NCI-H1694 (cell line): ENCODE results near the gene ZNF536.
"Not testable (repeated sequence)": the region's sequence is repeated elsewhere in the genome, so short reads cannot be mapped to it uniquely, and the experiment has no call there.

Experiments used
- DNase-seq: peaks from one replicate; lab custom pipeline; 2025; lab: John Stamatoyannopoulos, UW

Gene ZNF536

GRCh38 chr19:30419568-30420180 is 47.5 kb downstream of the ZNF536 start:
- DNase-seq, result no peak

- DNase-seq, result no peak
Observed at GRCh38 chr19:30420316-30420715, 48.1 kb downstream of the ZNF536 start.

DNA sequence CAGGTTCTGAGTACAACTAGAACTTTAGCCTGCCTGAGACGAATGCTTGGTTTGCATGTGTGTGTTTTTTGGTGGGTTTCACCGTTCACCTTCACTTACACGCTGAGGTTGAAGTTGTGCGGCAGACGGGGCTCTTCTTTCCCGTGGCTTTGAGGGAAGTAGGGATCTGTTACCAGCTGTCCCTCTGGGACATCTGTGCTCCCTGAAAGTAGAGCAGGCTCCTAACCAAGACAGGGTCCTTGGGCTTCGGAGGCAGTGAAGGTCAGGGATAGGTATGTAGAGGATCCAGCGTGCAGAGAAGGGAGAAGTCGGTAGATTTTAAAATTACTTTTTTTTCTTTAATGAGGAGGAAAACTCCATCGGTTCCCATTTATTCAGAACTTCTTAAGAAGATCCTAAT is 48.7 kb downstream of the ZNF536 start:
- DNase-seq, result no peak

DNA sequence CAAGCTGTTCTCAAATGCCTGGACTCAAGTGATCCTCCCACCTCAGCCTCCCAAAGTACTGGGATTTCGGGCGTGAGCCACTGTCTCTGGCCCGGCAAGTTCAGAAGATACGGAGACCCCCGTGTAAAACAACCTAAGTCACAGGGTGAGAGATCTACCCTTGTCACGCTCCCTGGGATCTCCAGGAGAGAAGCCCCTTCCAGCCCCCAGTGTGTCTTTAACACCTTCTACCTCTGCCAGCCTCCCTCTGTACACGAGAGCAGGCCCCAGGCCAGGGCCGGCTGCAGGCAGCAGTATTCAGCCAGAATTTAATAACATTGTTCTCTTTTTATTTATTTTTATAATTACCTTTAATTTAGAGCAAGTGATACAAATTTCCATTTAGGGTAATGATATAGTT is 49.4 kb downstream of the ZNF536 start:
- DNase-seq, result no peak

DNA sequence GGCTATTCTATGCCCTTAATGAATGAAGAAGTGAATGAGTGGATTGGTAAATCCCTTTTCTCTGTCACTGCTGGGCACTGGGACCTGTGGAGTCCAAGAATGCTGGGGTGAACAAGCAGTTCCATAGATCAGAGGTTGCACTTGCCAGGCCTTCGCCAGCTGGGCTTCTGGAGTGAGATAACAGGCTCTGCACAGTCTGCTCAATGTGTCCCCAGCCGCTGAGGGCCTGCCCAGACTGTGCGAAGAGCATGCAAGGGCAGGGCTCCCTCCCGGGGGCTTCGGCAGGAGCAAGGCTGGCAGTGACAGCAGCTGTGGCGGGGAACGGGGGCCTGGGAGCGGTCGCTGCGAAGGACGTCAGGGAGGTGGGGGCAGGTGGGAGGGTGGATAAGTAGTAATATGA is 51.3 kb downstream of the ZNF536 start:
- DNase-seq, result no peak

- DNase-seq, result no peak
Observed at GRCh38 chr19:30425885-30426838, 54.0 kb downstream of the ZNF536 start.

DNA sequence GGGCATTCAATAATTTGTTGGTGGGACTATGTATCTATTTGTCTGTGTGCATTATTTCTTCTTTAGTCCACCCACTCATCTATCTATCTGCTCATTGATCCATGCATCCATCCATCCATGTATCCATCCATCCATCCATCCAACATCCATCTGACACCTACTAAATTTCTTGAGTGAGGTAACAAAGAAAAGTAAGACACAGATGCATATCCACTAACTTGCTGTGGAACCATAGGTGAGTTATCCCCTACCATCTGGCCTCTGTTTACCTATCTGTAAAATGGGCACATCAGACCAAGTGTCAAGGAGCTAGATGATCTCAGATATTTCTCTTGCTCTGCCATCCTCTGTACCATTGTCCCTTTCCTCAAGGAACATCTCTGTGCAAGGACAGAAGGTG is 54.7 kb downstream of the ZNF536 start:
- no peak for DNase-seq

DNA sequence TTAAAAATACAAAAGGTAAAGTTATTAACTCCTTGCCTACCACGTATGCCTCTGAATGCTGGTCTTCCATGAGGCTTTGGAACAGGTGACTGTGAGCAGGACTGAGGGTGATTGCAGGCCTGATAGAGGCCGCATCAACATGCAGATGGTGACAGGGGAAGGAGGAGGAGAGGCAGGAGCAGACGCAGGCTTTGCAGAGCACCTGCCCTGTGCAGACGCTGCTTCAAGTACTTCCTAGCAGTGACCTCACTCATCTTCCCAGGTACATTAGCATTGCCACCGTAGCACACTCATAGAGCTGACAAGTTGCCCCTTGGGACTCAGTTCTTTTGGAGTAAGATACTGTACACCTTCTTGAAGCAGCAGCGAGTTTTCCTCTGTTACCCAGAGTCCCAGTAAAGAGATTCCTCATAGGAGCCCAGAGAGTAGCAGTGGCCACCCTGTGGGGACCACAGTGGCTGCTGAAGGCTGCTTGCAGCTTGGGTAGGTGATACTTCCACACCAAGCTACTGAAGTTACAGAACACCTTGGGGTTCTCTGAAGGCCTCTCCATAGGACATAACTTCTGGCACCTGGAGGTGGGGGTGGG is 56.0 kb downstream of the ZNF536 start:
- no peak for DNase-seq

- no peak for DNase-seq
Observed at GRCh38 chr19:30428844-30429243, 56.7 kb downstream of the ZNF536 start.

DNA sequence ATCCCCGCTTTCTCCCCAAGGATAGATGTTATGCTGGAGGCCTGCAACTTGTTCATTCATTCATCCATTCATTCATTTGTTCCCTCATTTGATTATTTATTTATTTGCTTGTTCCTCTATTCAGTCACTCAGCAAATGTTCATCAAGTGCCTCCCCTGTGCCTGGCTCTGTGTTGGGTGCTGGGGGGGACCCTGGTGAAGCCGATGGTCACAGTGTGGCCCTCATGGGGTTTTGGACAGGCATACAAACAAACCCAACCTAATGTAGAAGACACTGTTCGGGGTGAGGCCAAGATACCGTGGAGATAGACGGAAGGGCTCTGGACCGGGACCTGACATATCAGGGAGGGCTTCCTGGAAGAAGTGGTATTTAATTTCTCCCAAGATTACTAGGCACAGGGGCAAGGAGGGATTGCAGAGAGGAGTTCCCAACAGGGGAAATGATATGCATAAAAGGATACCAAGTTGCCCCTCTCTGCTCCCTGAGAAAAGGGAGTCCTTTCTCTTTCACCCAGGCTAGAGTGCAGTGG is 58.1 kb downstream of the ZNF536 start:
- DNase-seq, result no peak

- DNase-seq, result no peak
Observed at GRCh38 chr19:30431591-30431990, 59.4 kb downstream of the ZNF536 start.

GRCh38 chr19:30434797-30435594 is 62.8 kb downstream of the ZNF536 start:
- DNase-seq, result no peak

DNA sequence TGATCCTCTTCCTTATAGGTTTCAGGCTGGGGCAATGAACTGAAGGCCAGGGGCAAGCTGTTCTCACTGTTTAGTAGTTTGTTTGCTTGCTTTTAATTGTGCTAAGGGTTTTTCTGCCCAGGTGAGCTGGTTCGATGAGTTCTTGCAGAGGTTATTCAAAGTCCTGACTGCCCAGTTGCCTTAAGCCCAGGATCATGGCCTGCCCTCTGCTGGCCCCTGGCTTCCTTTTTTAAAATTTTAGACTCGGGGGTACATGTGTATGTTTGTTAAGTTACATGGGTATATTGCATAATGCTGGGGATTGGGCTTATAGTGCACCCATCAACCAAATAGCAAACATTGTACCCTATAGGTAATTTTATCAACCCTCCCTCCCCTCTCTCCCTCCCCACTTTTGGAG is 65.7 kb downstream of the ZNF536 start:
- DNase-seq, result no peak

DNA sequence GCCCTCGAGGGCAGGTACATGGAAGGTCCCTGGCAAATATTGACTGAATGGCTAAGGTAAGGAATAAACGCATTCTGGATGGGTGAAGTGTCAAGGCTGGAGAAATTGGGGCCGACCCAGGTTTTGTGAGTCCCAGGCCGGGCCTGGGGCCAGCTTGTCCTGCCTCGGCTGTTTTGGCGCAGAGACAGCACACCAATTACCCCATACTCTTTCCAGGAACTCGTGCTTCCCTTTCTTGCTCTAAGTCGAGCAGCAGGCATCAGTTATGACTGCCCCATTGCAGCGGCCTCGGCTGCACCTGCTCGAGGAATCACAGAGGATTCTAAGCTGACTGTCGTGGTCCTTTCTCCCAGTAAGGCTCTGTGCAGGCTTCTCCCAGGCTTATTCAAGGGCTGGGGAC is 67.1 kb downstream of the ZNF536 start:
- DNase-seq, result no peak

DNA sequence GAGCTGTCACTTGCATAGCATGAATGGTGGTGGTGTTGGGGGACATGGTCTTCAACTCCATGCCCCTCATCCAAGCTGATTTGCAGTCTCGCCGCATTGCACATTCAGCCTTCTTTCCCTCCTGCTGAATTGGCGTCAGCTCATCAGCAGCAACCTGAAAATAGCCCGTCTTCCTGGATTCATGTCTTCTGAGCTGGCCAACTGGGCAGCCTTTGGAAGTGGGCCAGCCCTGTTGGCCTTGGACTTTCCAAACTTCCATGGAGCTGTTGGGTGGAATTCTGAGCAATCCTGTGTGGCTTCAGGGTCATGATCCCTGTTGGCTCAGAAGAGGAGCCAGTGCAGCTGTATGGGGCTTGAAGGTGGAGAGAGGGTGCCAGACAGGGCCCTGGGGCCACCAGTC is 68.8 kb downstream of the ZNF536 start:
- no peak for DNase-seq

- no peak for DNase-seq
Observed at GRCh38 chr19:30442674-30443073, 70.5 kb downstream of the ZNF536 start.

- no peak for DNase-seq
Observed at GRCh38 chr19:30443531-30444252, 71.5 kb downstream of the ZNF536 start.

GRCh38 chr19:30444253-30444671 is 72.1 kb downstream of the ZNF536 start:
- DNase-seq, result no peak

DNA sequence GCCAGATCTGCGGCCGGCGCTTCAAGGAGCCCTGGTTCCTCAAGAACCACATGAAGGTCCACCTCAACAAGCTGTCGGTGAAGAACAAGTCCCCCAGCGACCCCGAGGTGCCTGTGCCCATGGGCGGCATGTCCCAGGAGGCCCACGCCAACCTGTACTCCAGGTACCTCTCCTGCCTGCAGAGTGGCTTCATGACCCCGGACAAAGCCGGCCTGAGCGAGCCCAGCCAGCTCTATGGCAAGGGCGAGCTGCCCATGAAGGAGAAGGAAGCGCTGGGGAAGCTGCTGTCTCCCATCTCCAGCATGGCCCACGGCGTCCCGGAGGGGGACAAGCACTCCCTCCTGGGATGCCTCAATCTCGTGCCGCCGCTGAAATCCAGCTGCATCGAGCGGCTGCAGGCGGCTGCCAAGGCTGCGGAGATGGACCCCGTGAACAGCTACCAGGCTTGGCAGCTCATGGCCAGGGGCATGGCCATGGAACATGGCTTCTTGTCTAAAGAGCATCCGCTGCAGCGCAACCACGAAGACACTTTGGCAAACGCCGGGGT is 72.6 kb downstream of the ZNF536 start:
- DNase-seq, result no peak

- no peak for DNase-seq
Observed at GRCh38 chr19:30445385-30445784, 73.2 kb downstream of the ZNF536 start.

- not testable (repeated sequence) for DNase-seq
Observed at GRCh38 chr19:30446120-30446519, 73.9 kb downstream of the ZNF536 start.
